OCI-LY1 (cell line): ENCODE measurements around the gene ACSM3.

Source experiments
- H2AFZ ChIP-seq: fragments of 200-600 bp; sonication (generic), shearing (Covaris generic); 2 replicates; pipeline ENCODE4 v1.6.0; 2014; ENCODE audit warnings: antibody characterized with exemption, mild to moderate bottlenecking, low read length
- H3F3A ChIP-seq: fragments of 200-600 bp; sonication (generic), shearing (Covaris generic); 2 replicates; pipeline ENCODE4 v1.6.0; 2014; ENCODE audit warnings: mild to moderate bottlenecking, antibody characterized with exemption, low read length, moderate library complexity; ENCODE audit not compliant: insufficient read depth
- H3K27ac ChIP-seq: fragments of 200-600 bp; sonication (generic); 2 replicates; pipeline ENCODE4 v1.5.1; 2014; ENCODE audit warnings: low read length, mixed run types, mild to moderate bottlenecking, low read depth; ENCODE audit not compliant: poor library complexity, severe bottlenecking
- H3K27me3 ChIP-seq: fragments of 200-600 bp; sonication (generic); 2 replicates; pipeline ENCODE4 v1.6.0; 2014; ENCODE audit warnings: antibody characterized with exemption, mild to moderate bottlenecking, low read length, moderate library complexity; ENCODE audit not compliant: insufficient read depth
- H3K36me3 ChIP-seq: fragments of 200-600 bp; sonication (generic); 2 replicates; pipeline ENCODE4 v1.6.1; 2014; ENCODE audit warnings: mild to moderate bottlenecking, antibody characterized with exemption, low read length, moderate library complexity, mixed read lengths; ENCODE audit not compliant: insufficient read depth
- H3K4me1 ChIP-seq: fragments of 200-600 bp; sonication (generic); 2 replicates; pipeline ENCODE4 v1.5.1; 2014; ENCODE audit warnings: mild to moderate bottlenecking, low read length, moderate library complexity; ENCODE audit not compliant: insufficient read depth, severe bottlenecking
- H3K4me2 ChIP-seq: fragments of 200-600 bp; sonication (generic), shearing (Covaris generic); 2 replicates; pipeline ENCODE4 v1.6.1; 2014; ENCODE audit warnings: low read length
- H3K4me3 ChIP-seq: fragments of 200-600 bp; sonication (generic); 2 replicates; pipeline ENCODE4 v1.5.1; 2014; ENCODE audit warnings: low read length, low read depth, mild to moderate bottlenecking, mixed read lengths; ENCODE audit not compliant: poor library complexity, severe bottlenecking
- H3K79me2 ChIP-seq: fragments of 200-600 bp; shearing (Covaris generic); 2 replicates; pipeline ENCODE4 v1.6.1; 2016; ENCODE audit warnings: mixed run types, low read length, mixed read lengths; ENCODE audit not compliant: insufficient read depth
- H3K9ac ChIP-seq: fragments of 200-600 bp; sonication (generic), shearing (Covaris generic); 2 replicates; pipeline ENCODE4 v1.6.1; 2014; ENCODE audit warnings: mild to moderate bottlenecking, low read length, mixed read lengths
- H3K9me2 ChIP-seq: fragments of 200-600 bp; sonication (generic), shearing (Covaris generic); 2 replicates; pipeline ENCODE4 v1.6.1; 2014; ENCODE audit warnings: low read depth, mild to moderate bottlenecking, low read length, mixed read lengths
- H3K9me3 ChIP-seq: fragments of 200-600 bp; shearing (Covaris generic); 2 replicates; pipeline ENCODE4 v1.6.1; 2014; ENCODE audit warnings: low read length, mixed read lengths
- H4K20me1 ChIP-seq: fragments of 200-600 bp; sonication (generic), shearing (Covaris generic); 2 replicates; pipeline ENCODE4 v1.6.0; 2016; ENCODE audit warnings: mild to moderate bottlenecking, low read length; ENCODE audit not compliant: insufficient read depth
- EZH2 ChIP-seq: fragments of 200-600 bp; sonication (generic), shearing (Covaris generic); IDR thresholded peaks from 2 replicates; pipeline ENCODE4 v1.8.0; 2017; ENCODE audit warnings: borderline replicate concordance, mixed run types, mild to moderate bottlenecking, antibody characterized with exemption, low read length, moderate library complexity, mixed read lengths
- TF ChIP-seq, protein P1 (sequence below): fragments of 200-600 bp; sonication (generic), shearing (Covaris generic); IDR thresholded peaks from 2 replicates; pipeline ENCODE4 v1.5.1; 2017; ENCODE audit warnings: mild to moderate bottlenecking, antibody characterized with exemption, low read length, moderate library complexity, mixed read lengths

The ACSM3 gene

GRCh38 chr16:20789130-20789529 lies 25.3 kb downstream of the ACSM3 start:
- H3K9me3 ChIP-seq = no peaks in the 10 kb centered on the region
- H3K9me2 ChIP-seq = no peaks in the 10 kb centered on the region
- no peaks in the 10 kb centered on the region for H3K4me1 ChIP-seq
- no peak overlapping the region for H3K27ac ChIP-seq
- no peaks in the 10 kb centered on the region for H3K36me3 ChIP-seq
- H3K4me3 ChIP-seq = no peak overlapping the region
- H3K4me2 ChIP-seq = no peak overlapping the region
- no peaks in the 10 kb centered on the region for H3F3A ChIP-seq
- no peaks in the 10 kb centered on the region for H3K27me3 ChIP-seq
- no peaks in the 10 kb centered on the region for H4K20me1 ChIP-seq
- H3K9ac ChIP-seq = no peak overlapping the region
- H3K79me2 ChIP-seq = no peaks in the 10 kb centered on the region
- no peak overlapping the region for H2AFZ ChIP-seq
- TF ChIP-seq, protein P1, sequence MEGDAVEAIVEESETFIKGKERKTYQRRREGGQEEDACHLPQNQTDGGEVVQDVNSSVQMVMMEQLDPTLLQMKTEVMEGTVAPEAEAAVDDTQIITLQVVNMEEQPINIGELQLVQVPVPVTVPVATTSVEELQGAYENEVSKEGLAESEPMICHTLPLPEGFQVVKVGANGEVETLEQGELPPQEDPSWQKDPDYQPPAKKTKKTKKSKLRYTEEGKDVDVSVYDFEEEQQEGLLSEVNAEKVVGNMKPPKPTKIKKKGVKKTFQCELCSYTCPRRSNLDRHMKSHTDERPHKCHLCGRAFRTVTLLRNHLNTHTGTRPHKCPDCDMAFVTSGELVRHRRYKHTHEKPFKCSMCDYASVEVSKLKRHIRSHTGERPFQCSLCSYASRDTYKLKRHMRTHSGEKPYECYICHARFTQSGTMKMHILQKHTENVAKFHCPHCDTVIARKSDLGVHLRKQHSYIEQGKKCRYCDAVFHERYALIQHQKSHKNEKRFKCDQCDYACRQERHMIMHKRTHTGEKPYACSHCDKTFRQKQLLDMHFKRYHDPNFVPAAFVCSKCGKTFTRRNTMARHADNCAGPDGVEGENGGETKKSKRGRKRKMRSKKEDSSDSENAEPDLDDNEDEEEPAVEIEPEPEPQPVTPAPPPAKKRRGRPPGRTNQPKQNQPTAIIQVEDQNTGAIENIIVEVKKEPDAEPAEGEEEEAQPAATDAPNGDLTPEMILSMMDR = no peak
- TF ChIP-seq EZH2 = no peak

GRCh38 chr16:20791923-20792612 lies 28.3 kb downstream of the ACSM3 start:
- no peak overlapping the region for H3K9ac ChIP-seq
- H3K36me3 ChIP-seq = no peaks in the 10 kb centered on the region; the same call in 1 of the 2 replicates
- H3K4me2 ChIP-seq = no peak overlapping the region
- no peak overlapping the region for H3K4me3 ChIP-seq
- no peaks in the 10 kb centered on the region for H4K20me1 ChIP-seq
- H3K9me2 ChIP-seq = no peaks in the 10 kb centered on the region
- H2AFZ ChIP-seq = no peak overlapping the region
- no peaks in the 10 kb centered on the region for H3K79me2 ChIP-seq
- TF ChIP-seq EZH2 = no peak
- H3K27me3 ChIP-seq = no peaks in the 10 kb centered on the region
- no peaks in the 10 kb centered on the region for H3K9me3 ChIP-seq
- H3F3A ChIP-seq = no peaks in the 10 kb centered on the region
- H3K4me1 ChIP-seq = no peaks in the 10 kb centered on the region
- H3K27ac ChIP-seq = no peak overlapping the region

DNA sequence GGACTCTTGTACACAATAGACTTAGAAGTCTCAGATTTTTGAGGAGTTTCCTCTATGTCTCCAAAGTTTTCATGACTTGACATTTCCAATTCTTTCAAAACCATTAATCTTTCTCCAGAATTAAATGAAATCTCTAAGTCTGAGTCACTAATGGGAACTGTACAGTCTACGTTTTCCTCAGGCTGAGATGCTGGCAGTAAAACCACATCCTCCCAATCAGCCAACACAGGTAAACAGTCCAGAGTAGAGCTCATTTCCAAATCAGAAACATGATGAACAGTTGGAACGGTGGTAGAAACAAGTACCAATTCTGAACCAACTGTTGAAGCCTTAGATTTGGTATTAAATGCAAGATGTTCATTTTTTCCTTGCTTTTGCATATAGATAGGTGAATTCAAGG lies 34.5 kb downstream of the ACSM3 start:
- Histone ChIP-seq H3K27me3 (no peaks in the 10 kb centered on the region), H3K79me2 (no peaks in the 10 kb centered on the region), H3K27ac (no peak overlapping the region), H3K4me2 (no peak overlapping the region), H3F3A (no peaks in the 10 kb centered on the region), H3K36me3 (peaks cover 31% of the 10 kb centered on the region), H3K9me3 (no peaks in the 10 kb centered on the region), H4K20me1 (no peaks in the 10 kb centered on the region), H2AFZ (no peak overlapping the region), H3K4me3 (no peak overlapping the region), H3K9ac (no peak overlapping the region), H3K4me1 (no peaks in the 10 kb centered on the region), H3K9me2 (no peaks in the 10 kb centered on the region)
- TF ChIP-seq, protein P1 = no peak

DNA sequence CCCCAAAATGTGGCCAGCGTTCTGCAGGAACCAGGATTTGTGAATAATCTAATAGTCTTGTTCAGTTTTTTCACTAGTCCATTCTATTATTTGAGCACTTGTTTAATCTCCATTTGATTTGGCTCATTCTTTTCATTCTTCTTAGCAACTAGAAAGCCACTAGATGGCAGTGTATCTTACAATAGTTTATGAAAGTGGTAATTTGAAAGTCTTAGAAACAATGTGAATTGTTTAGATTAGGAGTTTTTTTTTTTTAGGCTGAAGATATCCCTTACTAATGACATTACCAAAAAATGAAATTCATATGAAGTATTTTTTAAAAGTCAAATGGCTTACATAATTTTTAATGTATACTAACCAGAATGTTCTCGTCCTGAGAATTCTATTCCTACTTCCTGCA lies 35.8 kb downstream of the ACSM3 start:
- Histone ChIP-seq H3K27me3 (no peaks in the 10 kb centered on the region), H3K9me3 (no peaks in the 10 kb centered on the region), H3K9ac (no peak overlapping the region), H3K9me2 (no peaks in the 10 kb centered on the region), H3K27ac (no peak overlapping the region), H3K4me2 (no peak overlapping the region), H3K36me3 (peaks cover 31% of the 10 kb centered on the region), H3K79me2 (no peaks in the 10 kb centered on the region), H3K4me3 (no peak overlapping the region), H3K4me1 (no peaks in the 10 kb centered on the region), H3F3A (no peaks in the 10 kb centered on the region), H4K20me1 (no peaks in the 10 kb centered on the region), H2AFZ (no peak overlapping the region)
- no peak for TF ChIP-seq EZH2
- TF ChIP-seq, protein P1 = peak; percentile 44
